Neuronal stem cell (in vitro differentiated cells): ENCODE results near the gene RAP1GAP2.

ENCODE experiments used
- DNase-seq: peaks from one replicate; pipeline ENCODE4 v3.0.0-alpha.2; 2013; ENCODE audit warnings: low spot score
- H2AFZ ChIP-seq: one replicate; pipeline ENCODE4 v1.6.1; 2013; ENCODE audit warnings: mild to moderate bottlenecking, low read length, inconsistent platforms
- H2AK5ac ChIP-seq: 2 replicates; pipeline ENCODE4 v1.6.1; 2013; ENCODE audit warnings: low read depth, mild to moderate bottlenecking, inconsistent platforms, low read length, moderate library complexity, mixed read lengths
- H2BK120ac ChIP-seq: 2 replicates; pipeline ENCODE4 v1.6.1; 2013; ENCODE audit warnings: low read depth, mild to moderate bottlenecking, inconsistent platforms, low read length, moderate library complexity, mixed read lengths
- H2BK12ac ChIP-seq: one replicate; pipeline ENCODE4 v1.6.1; 2013; ENCODE audit warnings: low read length, inconsistent platforms
- H2BK15ac ChIP-seq: 2 replicates; pipeline ENCODE4 v1.6.1; 2013; ENCODE audit warnings: mild to moderate bottlenecking, low read length, inconsistent platforms, mixed read lengths
- H2BK5ac ChIP-seq: one replicate; pipeline ENCODE4 v1.6.1; 2013; ENCODE audit warnings: inconsistent platforms, mild to moderate bottlenecking, low read length, moderate library complexity
- H3K14ac ChIP-seq: one replicate; pipeline ENCODE4 v1.6.1; 2013; ENCODE audit warnings: low read length, inconsistent platforms
- H3K18ac ChIP-seq: 2 replicates; pipeline ENCODE4 v1.6.1; 2013; ENCODE audit warnings: low read length, inconsistent platforms
- H3K23ac ChIP-seq: 2 replicates; pipeline ENCODE4 v1.6.1; 2013; ENCODE audit warnings: low read depth, mild to moderate bottlenecking, mixed read lengths, low read length, inconsistent platforms; ENCODE audit not compliant: poor library complexity
- H3K27ac ChIP-seq: replicated peaks from 3 replicates; pipeline ENCODE4 v1.5.1; 2013; ENCODE audit warnings: low read length, inconsistent platforms
- H3K27me3 ChIP-seq, 3 experiments: 2 replicates each; pipeline ENCODE4 v1.6.1; 2013; ENCODE audit warnings: low read length in 3 of 3, mild to moderate bottlenecking in 2 of 3, inconsistent platforms in 1 of 3, low read depth in 1 of 3, mixed read lengths in 1 of 3, moderate library complexity in 1 of 3; ENCODE audit not compliant: control insufficient read depth in 3 of 3, insufficient read depth in 3 of 3
- H3K36me3 ChIP-seq, 2 donors: replicated peaks in 1 of 2; 2 replicates each; pipeline ENCODE4 v1.6.1; 2013; ENCODE audit warnings: low read length in 2 of 2; ENCODE audit not compliant: control insufficient read depth in 2 of 2, insufficient read depth in 2 of 2
- H3K4ac ChIP-seq: 2 replicates; pipeline ENCODE4 v1.6.1; 2013; ENCODE audit warnings: inconsistent platforms, mild to moderate bottlenecking, low read length, moderate library complexity
- H3K4me1 ChIP-seq, 2 donors: 1 replicate in 1 of 2; 2 replicates in 1 of 2; pipeline ENCODE4 v1.6.1; 2013; ENCODE audit warnings: low read length in 2 of 2, low read depth in 1 of 2; ENCODE audit not compliant: control insufficient read depth in 2 of 2, insufficient read depth in 1 of 2
- H3K4me2 ChIP-seq: one replicate; pipeline ENCODE4 v1.6.1; 2013; ENCODE audit warnings: mild to moderate bottlenecking, low read length, inconsistent platforms; ENCODE audit not compliant: insufficient read depth, poor library complexity, severe bottlenecking
- H3K4me3 ChIP-seq, 2 donors: 2 replicates each; pipeline ENCODE4 v1.5.1; 2013; ENCODE audit warnings: low read length in 2 of 2, mild to moderate bottlenecking in 2 of 2, inconsistent platforms in 1 of 2, moderate library complexity in 1 of 2
- H3K79me1 ChIP-seq: one replicate; pipeline ENCODE4 v1.6.1; 2013; ENCODE audit warnings: low read depth, mild to moderate bottlenecking, inconsistent platforms, low read length, moderate library complexity
- H3K9ac ChIP-seq: one replicate; pipeline ENCODE4 v1.6.1; 2013; ENCODE audit warnings: mild to moderate bottlenecking, low read depth, low read length, inconsistent platforms; ENCODE audit not compliant: poor library complexity
- H3K9me3 ChIP-seq, 2 donors: replicated peaks in 1 of 2; 2 replicates each; pipeline versions ENCODE3 to v1.6.1; 2013; ENCODE audit warnings: low read length in 2 of 2, mild to moderate bottlenecking in 2 of 2, inconsistent platforms in 1 of 2, low read depth in 1 of 2, mixed read lengths in 1 of 2, moderate library complexity in 1 of 2; ENCODE audit not compliant: control insufficient read depth in 2 of 2, insufficient read depth in 1 of 2
- H4K8ac ChIP-seq: one replicate; pipeline ENCODE4 v1.6.1; 2013; ENCODE audit warnings: low read depth, mild to moderate bottlenecking, inconsistent platforms, low read length, moderate library complexity
- H4K91ac ChIP-seq: one replicate; pipeline ENCODE4 v1.6.1; 2013; ENCODE audit warnings: low read length, low read depth, mild to moderate bottlenecking, inconsistent platforms; ENCODE audit not compliant: poor library complexity
- WGBS, 2 donors: extraction: QIAGEN DNeasy Blood & Tissue Kit; methylation state at CpG; one replicate each; pipeline ENCODE4 v1.1.7; 2013; ENCODE audit warnings: missing lambda C conversion rate in 2 of 2, mixed read lengths in 1 of 2; ENCODE audit not compliant: insufficient read length in 2 of 2, insufficient replicate concordance in 1 of 2; ENCODE audit errors: extremely low coverage in 2 of 2; 5-methylcytosine and 5-hydroxymethylcytosine counted together

RAP1GAP2 gene

GRCh38 chr17:2921443-2921842 is 125.2 kb downstream of the RAP1GAP2 start:
- Histone ChIP-seq H3K9me3 (no peaks in the 10 kb centered on the region), H3K4ac (no peak overlapping the region), H3K14ac (no peak overlapping the region), H3K9ac (no peak overlapping the region), H3K4me2 (no peak overlapping the region), H4K91ac (no peak overlapping the region), H3K27ac (no peak overlapping the region), H2BK120ac (no peak overlapping the region), H3K36me3 (no peaks in the 10 kb centered on the region), H3K23ac (peak overlapping the region; percentile 20), H2BK5ac (no peak overlapping the region), H2BK15ac (no peak overlapping the region), H3K4me1 (peaks cover 0 to 5% of the 10 kb centered on the region in 2 donors), H2BK12ac (no peak overlapping the region), H3K18ac (no peak overlapping the region), H3K4me3 (no peak overlapping the region), H3K79me1 (peaks cover 1% of the 10 kb centered on the region), H4K8ac (no peak overlapping the region), H3K27me3 (peaks cover 0 to 22% (median 0%) of the 10 kb centered on the region in 3 experiments), H2AFZ (no peak overlapping the region), H2AK5ac (no peak overlapping the region)
- WGBS, 2 donors, result no CpG with 5 or more reads among the region's 18 CpGs
- DNase-seq, result no peak

GRCh38 chr17:2924211-2924610 is 128.0 kb downstream of the RAP1GAP2 start:
- Histone ChIP-seq H3K4ac (no peak overlapping the region), H3K9me3 (no peaks in the 10 kb centered on the region), H3K4me1 (peaks cover 0 to 5% of the 10 kb centered on the region in 2 donors), H3K27ac (no peak overlapping the region), H2AK5ac (no peak overlapping the region), H3K4me2 (peak overlapping the region; percentile 28), H3K18ac (no peak overlapping the region), H3K9ac (no peak overlapping the region), H4K8ac (no peak overlapping the region), H3K79me1 (peaks cover 1% of the 10 kb centered on the region), H3K4me3 (no peak overlapping the region), H2BK120ac (no peak overlapping the region), H2BK15ac (no peak overlapping the region), H3K14ac (no peak overlapping the region), H2AFZ (no peak overlapping the region), H2BK12ac (no peak overlapping the region), H3K23ac (no peak overlapping the region), H2BK5ac (no peak overlapping the region), H3K36me3 (no peaks in the 10 kb centered on the region), H4K91ac (no peak overlapping the region), H3K27me3 (peaks cover 0 to 22% (median 0%) of the 10 kb centered on the region in 3 experiments)
- DNase-seq, result no peak
- no CpG with 5 or more reads among the region's 10 CpGs for WGBS, 2 donors

GRCh38 chr17:2925011-2925410 is 128.8 kb downstream of the RAP1GAP2 start:
- Histone ChIP-seq H3K27ac (no peak overlapping the region), H3K9me3 (no peaks in the 10 kb centered on the region), H3K4ac (no peak overlapping the region), H3K79me1 (peaks cover 1% of the 10 kb centered on the region), H2BK120ac (no peak overlapping the region), H3K4me1 (peaks cover 0 to 10% of the 10 kb centered on the region in 2 donors), H3K9ac (no peak overlapping the region), H3K36me3 (no peaks in the 10 kb centered on the region), H3K4me2 (no peak overlapping the region), H2AFZ (no peak overlapping the region), H2BK5ac (no peak overlapping the region), H2BK12ac (no peak overlapping the region), H3K18ac (no peak overlapping the region), H3K4me3 (no peak overlapping the region), H2BK15ac (no peak overlapping the region), H3K14ac (no peak overlapping the region), H3K23ac (no peak overlapping the region), H2AK5ac (no peak overlapping the region), H3K27me3 (peaks cover 0 to 22% (median 0%) of the 10 kb centered on the region in 3 experiments), H4K8ac (no peak overlapping the region), H4K91ac (no peak overlapping the region)
- no peak for DNase-seq
- WGBS, 2 donors, result no CpG with 5 or more reads among the region's 8 CpGs

- H3K79me1 ChIP-seq, result peaks cover 1% of the 10 kb centered on the region
- no peak overlapping the region for H3K27ac ChIP-seq
- no peak overlapping the region for H3K23ac ChIP-seq
- H4K8ac ChIP-seq, result no peak overlapping the region
- H2BK12ac ChIP-seq, result no peak overlapping the region
- H3K4me2 ChIP-seq, result no peak overlapping the region
- peak overlapping the region; percentile 66 for H2BK5ac ChIP-seq
- H3K9ac ChIP-seq, result no peak overlapping the region
- H3K4me1 ChIP-seq, result peaks cover 0 to 14% of the 10 kb centered on the region in 2 donors
- H2AFZ ChIP-seq, result no peak overlapping the region
- no peak for DNase-seq
- peaks cover 0 to 19% (median 0%) of the 10 kb centered on the region in 3 experiments for H3K27me3 ChIP-seq
- H2BK15ac ChIP-seq, result no peak overlapping the region
- H3K9me3 ChIP-seq, result no peaks in the 10 kb centered on the region
- no peak overlapping the region for H3K4me3 ChIP-seq
- no peak overlapping the region for H2AK5ac ChIP-seq
- no peak overlapping the region for H4K91ac ChIP-seq
- no peaks in the 10 kb centered on the region for H3K36me3 ChIP-seq
- H3K18ac ChIP-seq, result peak overlapping the region; percentile 85
- peak overlapping the region; percentile 28 for H2BK120ac ChIP-seq
- no peak overlapping the region for H3K14ac ChIP-seq
- WGBS, 2 donors, result no CpG with 5 or more reads among the region's 14 CpGs
- no peak overlapping the region for H3K4ac ChIP-seq
These were observed 129.9 kb downstream of the RAP1GAP2 start for GRCh38 chr17:2926019-2926650.
